Lower lobe of right lung (tissue), 2 donors: ENCODE measurements around the gene MIPEP. TPM values are rescaled to one million over a fixed set of nuclear protein-coding genes. Genes with fewer than 3 reads are reported as not detected.

Experiments used
- ATAC-seq, 2 donors: fragments of 200-7000 bp; cut with Tn5 transposase; one replicate each; pipeline ENCODE4 v1.9.1; 2020 to 2022; ENCODE audit warnings: mild to moderate bottlenecking in 2 of 2, moderate library complexity in 2 of 2
- DNase-seq: peaks from one replicate; pipeline ENCODE4 v3.0.0-alpha.2; 2020
- H3K27ac ChIP-seq: fragments of 200-600 bp; one replicate; pipeline ENCODE4 v1.8.0; 2022
- H3K27me3 ChIP-seq: fragments of 200-600 bp; one replicate; pipeline ENCODE4 v1.8.0; 2022; ENCODE audit warnings: low read depth
- H3K36me3 ChIP-seq: fragments of 200-600 bp; one replicate; pipeline ENCODE4 v1.8.0; 2022; ENCODE audit warnings: mild to moderate bottlenecking
- H3K4me1 ChIP-seq: fragments of 200-600 bp; one replicate; pipeline ENCODE4 v1.8.0; 2022
- H3K4me3 ChIP-seq: fragments of 200-600 bp; one replicate; pipeline ENCODE4 v1.8.0; 2022; ENCODE audit warnings: mild to moderate bottlenecking
- H3K9me3 ChIP-seq: fragments of 200-600 bp; one replicate; pipeline ENCODE4 v1.8.0; 2022
- CTCF ChIP-seq: fragments of 200-600 bp; IDR thresholded peaks from one replicate; pipeline ENCODE4 v1.8.0; 2022; ENCODE audit warnings: antibody characterized with exemption, mild to moderate bottlenecking
- intact Hi-C: fragments of 100-400 bp; cut with DNase I; formaldehyde crosslinking; loops from one replicate; pipeline ENCODE4 v1.11.0; 2022
- total RNA-seq: library from RNA; stranded (reverse); fragmentation: NEBNext Ultra II Directional; extraction: Animal tissue kit (Norgen Biotek cat#: 25700); gene quantifications from one replicate; pipeline ENCODE4 v1.2.1, GENCODE V29; 2021
- donor health status: DM: no; HTN: yes; CAD: no; lungs with severe emphysema.

The MIPEP gene
- total RNA-seq, 1 donor from 2014 or later, result 18.4 TPM

DNA sequence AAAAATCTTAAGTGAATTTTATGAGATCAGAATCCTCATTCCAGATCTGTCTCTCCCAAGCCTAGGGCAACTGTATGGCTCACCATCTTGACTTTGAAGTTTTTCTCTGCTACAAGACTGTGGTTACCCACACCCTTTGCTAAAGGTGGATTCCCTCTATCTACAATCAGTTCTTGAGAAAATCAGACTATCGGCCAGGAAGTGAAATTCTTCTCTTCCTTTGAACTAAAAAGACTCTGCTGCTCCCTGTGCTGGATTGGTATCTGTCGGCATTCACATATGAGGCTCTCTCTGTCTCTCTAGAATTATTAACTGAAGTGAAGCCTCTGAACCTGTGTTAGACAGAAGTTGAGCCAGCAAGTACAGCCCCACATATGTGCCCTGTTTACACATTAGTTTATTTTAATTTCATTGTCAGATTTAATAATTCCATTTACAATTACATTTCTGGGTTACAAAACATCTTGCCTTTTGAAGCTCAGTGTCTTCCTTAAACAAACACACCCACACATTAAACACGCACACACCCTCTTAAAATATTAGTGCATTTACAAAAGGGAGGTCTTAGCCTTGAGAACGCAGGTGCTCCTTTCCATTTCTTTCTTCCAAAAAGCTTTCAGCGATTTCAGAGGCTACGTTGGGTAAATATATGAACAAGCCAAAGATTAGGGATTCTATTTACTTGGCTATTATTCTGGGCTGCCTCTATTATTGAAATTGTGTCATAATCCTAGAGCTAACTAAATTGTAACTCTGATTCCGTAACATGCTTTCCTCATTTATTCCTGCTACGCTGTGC, 145.7 kb downstream of the MIPEP start:
- intact Hi-C loops, result no loop called here

DNA sequence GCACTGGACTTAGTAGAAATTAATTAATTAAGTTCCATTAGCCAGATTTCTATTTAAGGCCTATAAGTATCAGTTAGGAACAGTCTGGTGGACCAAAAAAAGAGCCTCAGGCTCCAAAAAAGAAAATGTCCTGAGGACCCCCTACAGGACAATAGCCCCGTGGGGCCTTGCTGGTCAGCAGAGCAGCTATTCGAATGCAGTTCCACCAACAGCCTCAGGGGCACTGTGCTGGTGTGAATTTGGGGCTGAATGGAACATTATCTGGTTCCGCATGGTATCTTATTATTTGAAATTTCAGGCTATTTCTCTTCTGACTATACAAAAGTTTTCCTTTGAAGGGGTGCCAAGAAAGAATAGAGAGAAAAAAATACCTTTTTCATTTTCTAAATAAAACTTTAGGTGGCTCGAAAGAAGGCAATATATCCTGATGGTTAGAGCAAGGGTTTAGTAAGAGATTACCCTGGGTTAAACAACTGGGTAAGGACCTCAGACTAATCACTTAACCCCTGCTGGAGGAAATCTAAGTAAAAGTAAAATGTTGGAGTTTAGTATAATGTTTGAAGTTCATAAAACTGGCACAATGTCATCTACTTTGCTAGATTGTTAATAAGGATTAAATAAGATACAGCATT, 147.2 kb downstream of the MIPEP start:
- Histone ChIP-seq H3K27me3 (no peaks in the 10 kb centered on the region), H3K4me3 (no peak overlapping the region), H3K4me1 (peaks cover 5% of the 10 kb centered on the region), H3K27ac (no peak overlapping the region), H3K36me3 (no peaks in the 10 kb centered on the region), H3K9me3 (no peaks in the 10 kb centered on the region)
- DNase-seq, result no peak
- intact Hi-C loops, result no loop called here
- ATAC-seq, result no peak
- TF ChIP-seq CTCF, result peak; percentile 36

More for the DNA sequence above, 145.7 kb downstream of the MIPEP start:
- Histone ChIP-seq H3K9me3 (no peaks in the 10 kb centered on the region), H3K27me3 (no peaks in the 10 kb centered on the region), H3K36me3 (no peaks in the 10 kb centered on the region), H3K4me1 (peaks cover 5% of the 10 kb centered on the region), H3K27ac (no peak overlapping the region), H3K4me3 (no peak overlapping the region)
- ATAC-seq (peak; percentile 24 to 50), DNase-seq (no peak)
- no peak for TF ChIP-seq CTCF

GRCh38 chr13:23740002-23740401, 149.2 kb downstream of the MIPEP start:
- intact Hi-C loops, result no loop called here
- no peaks in the 10 kb centered on the region for H3K36me3 ChIP-seq
- TF ChIP-seq CTCF, result no peak
- H3K9me3 ChIP-seq, result no peaks in the 10 kb centered on the region
- no peaks in the 10 kb centered on the region for H3K27me3 ChIP-seq
- H3K4me1 ChIP-seq, result peaks cover 10% of the 10 kb centered on the region
- ATAC-seq (no peak), DNase-seq (no peak)
- H3K4me3 ChIP-seq, result no peak overlapping the region
- H3K27ac ChIP-seq, result no peak overlapping the region

- intact Hi-C loops, result no loop called here
- Histone ChIP-seq H3K27me3 (no peaks in the 10 kb centered on the region), H3K4me3 (no peak overlapping the region), H3K4me1 (peaks cover 10% of the 10 kb centered on the region), H3K36me3 (no peaks in the 10 kb centered on the region), H3K27ac (no peak overlapping the region), H3K9me3 (no peaks in the 10 kb centered on the region)
- TF ChIP-seq CTCF, result no peak
- DNase-seq, result no peak
- peak; percentile 76 for ATAC-seq
Measured at GRCh38 chr13:23739596-23739995, 149.6 kb downstream of the MIPEP start.

- ATAC-seq (no peak), DNase-seq (no peak)
- no peak for TF ChIP-seq CTCF
- Histone ChIP-seq H3K9me3 (no peaks in the 10 kb centered on the region), H3K36me3 (no peaks in the 10 kb centered on the region), H3K27ac (no peak overlapping the region), H3K27me3 (no peaks in the 10 kb centered on the region), H3K4me3 (no peak overlapping the region), H3K4me1 (peaks cover 4% of the 10 kb centered on the region)
- intact Hi-C loops, result no loop called here
Measured at GRCh38 chr13:23736541-23736940, 152.7 kb downstream of the MIPEP start.
